Kidney (tissue), 14 donors: ENCODE measurements around the gene ST13. TPM values are rescaled to one million over a fixed set of nuclear protein-coding genes. Genes with fewer than 3 reads are reported as not detected.
"Not testable (repeated sequence)": the region's sequence is repeated elsewhere in the genome, so short reads cannot be mapped to it uniquely, and the experiment has no call there.

ENCODE experiments used
- DNase-seq, 5 donors: peaks; one replicate each; pipeline ENCODE4 v3.0.0-alpha.2; 2013 to 2020
- FAIRE-seq: peaks from 2 replicates; lab custom pipeline; 2012; peaks lifted over from hg19 to GRCh38; lab: Jason Lieb, UNC
- H3K27ac ChIP-seq, 2 donors: one replicate each; pipeline ENCODE4 v1.7.0; 2013; ENCODE audit warnings: low read depth in 2 of 2, low read length in 2 of 2, inconsistent platforms in 1 of 2
- H3K27me3 ChIP-seq: one replicate; pipeline ENCODE4 v1.7.1; 2013; ENCODE audit warnings: low read length, inconsistent platforms; ENCODE audit not compliant: control insufficient read depth, insufficient read depth
- H3K36me3 ChIP-seq, 3 donors: one replicate each; pipeline versions ENCODE4 v1.7.0 to v1.7.1; 2013; ENCODE audit warnings: low read length in 3 of 3, control low read depth in 1 of 3, inconsistent platforms in 1 of 3; ENCODE audit not compliant: insufficient read depth in 3 of 3, control insufficient read depth in 2 of 3
- H3K4me1 ChIP-seq, 3 donors: one replicate each; pipeline versions ENCODE4 v1.7.0 to v1.7.1; 2013; ENCODE audit warnings: low read length in 3 of 3, inconsistent platforms in 1 of 3, low read depth in 1 of 3; ENCODE audit not compliant: control insufficient read depth in 2 of 3, insufficient read depth in 2 of 3
- H3K4me3 ChIP-seq, 3 donors: one replicate each; pipeline versions ENCODE4 v1.7.0 to v1.8.1; 2013; ENCODE audit warnings: low read length in 3 of 3, control low read depth in 1 of 3, inconsistent platforms in 1 of 3
- H3K9ac ChIP-seq, 3 donors: one replicate each; pipeline versions ENCODE4 v1.7.0 to v1.7.1; 2013; ENCODE audit warnings: low read length in 3 of 3, control low read depth in 1 of 3, inconsistent platforms in 1 of 3
- H3K9me3 ChIP-seq, 3 donors: one replicate each; pipeline versions ENCODE4 v1.7.0 to v1.7.1; 2013; ENCODE audit warnings: low read length in 3 of 3, control low read depth in 1 of 3, inconsistent platforms in 1 of 3; ENCODE audit not compliant: control insufficient read depth in 2 of 3, insufficient read depth in 1 of 3
- CTCF ChIP-seq: IDR thresholded peaks from 3 replicates; pipeline ENCODE4 v1.5.1; 2012; ENCODE audit warnings: mild to moderate bottlenecking, moderate library complexity, borderline replicate concordance; ENCODE audit not compliant: insufficient read depth; ENCODE audit errors: extremely low read depth
- intact Hi-C: fragments of 100-400 bp; cut with DNase I; formaldehyde crosslinking; loops from one replicate; pipeline ENCODE4 v1.11.1; 2022
- polyA plus RNA-seq: library from polyadenylated mRNA; stranded (reverse); fragments of 350-450 nt; fragmentation: Illumina TruSeq; extraction: RNeasy Lipid Tissue Mini Kit (QIAGEN cat#74804); gene quantifications from one replicate; pipeline ENCODE4 v1.2.3, GENCODE V29; 2014; ENCODE audit warnings: low read depth, low replicate concordance; ENCODE audit not compliant: insufficient read depth
- total RNA-seq: library from RNA; stranded (reverse); fragmentation: NEBNext Ultra II Directional; extraction: Animal tissue kit (Norgen Biotek cat#: 25700); gene quantifications from one replicate; pipeline ENCODE4 v1.2.1, GENCODE V29; 2021
- donor health status: control.
- donor health status: control.
- donor health status: control.
- donor health status: control.
- donor health status: control.
- donor health status: DM: yes; HTN: yes; CAD: no.
- donor health status: Normal renal cell carcinoma (clear cell type).

Gene ST13
- total and polyA plus RNA-seq, 2 donors from 2014 or later = 196 to 230 TPM

- no peak overlapping the region for H3K9ac ChIP-seq
- peaks cover 8 to 30% (median 19%) of the 10 kb centered on the region in 3 donors for H3K36me3 ChIP-seq
- TF ChIP-seq CTCF = no peak
- intact Hi-C loops = no loop called here
- H3K9me3 ChIP-seq = no peaks in the 10 kb centered on the region
- no peak overlapping the region for H3K4me3 ChIP-seq
- no peaks in the 10 kb centered on the region for H3K27me3 ChIP-seq
- no peaks in the 10 kb centered on the region for H3K4me1 ChIP-seq
- DNase-seq (peak in 1 of 5 donors; percentile 14), FAIRE-seq (no peak)
- peak overlapping the region; percentile 20 to 45 for H3K27ac ChIP-seq
Observed at GRCh38 chr22:40826984-40827741, 29.3 kb downstream of the ST13 start.

- H3K9ac ChIP-seq, H3K4me1 ChIP-seq, intact Hi-C loops, H3K4me3 ChIP-seq, FAIRE-seq, DNase-seq, H3K27me3 ChIP-seq, H3K9me3 ChIP-seq: not testable (repeated sequence)
- peaks cover 8 to 26% (median 15%) of the 10 kb centered on the region in 3 donors for H3K36me3 ChIP-seq
- H3K27ac ChIP-seq = peak overlapping the region in 1 of 2 donors; percentile 37
Observed at GRCh38 chr22:40826292-40826691, 30.1 kb downstream of the ST13 start.

- Histone ChIP-seq H3K27me3 (no peaks in the 10 kb centered on the region), H3K4me3 (no peak overlapping the region), H3K36me3 (peaks cover 2 to 9% (median 4%) of the 10 kb centered on the region in 3 donors), H3K4me1 (peaks cover 0 to 4% (median 0%) of the 10 kb centered on the region in 3 donors), H3K9me3 (no peaks in the 10 kb centered on the region), H3K27ac (no peak overlapping the region), H3K9ac (no peak overlapping the region)
- FAIRE-seq (no peak), DNase-seq (no peak)
- intact Hi-C loops = no loop called here
- TF ChIP-seq CTCF = no peak
Observed at GRCh38 chr22:40823426-40823825, 33.0 kb downstream of the ST13 start.

- peak overlapping the region; percentile 21 to 79 (median 36) for H3K9ac ChIP-seq
- intact Hi-C loops = no loop called here
- DNase-seq (no peak), FAIRE-seq (no peak)
- peak overlapping the region; percentile 62 to 98 (median 81) for H3K4me3 ChIP-seq
- peaks cover 0 to 15% (median 5%) of the 10 kb centered on the region in 3 donors for H3K4me1 ChIP-seq
- TF ChIP-seq CTCF = no peak
- no peaks in the 10 kb centered on the region for H3K9me3 ChIP-seq
- peak overlapping the region in 1 of 2 donors; percentile 63 for H3K27ac ChIP-seq
- peaks cover 0 to 5% (median 4%) of the 10 kb centered on the region in 3 donors for H3K36me3 ChIP-seq
- H3K27me3 ChIP-seq = no peaks in the 10 kb centered on the region
Observed at GRCh38 chr22:40819599-40820140, 36.8 kb downstream of the ST13 start.
